ENCODE measurements around the gene WDR33.
"Not testable (repeated sequence)": the region's sequence is repeated elsewhere in the genome, so short reads cannot be mapped to it uniquely, and the experiment has no call there.

WDR33 gene

DNA sequence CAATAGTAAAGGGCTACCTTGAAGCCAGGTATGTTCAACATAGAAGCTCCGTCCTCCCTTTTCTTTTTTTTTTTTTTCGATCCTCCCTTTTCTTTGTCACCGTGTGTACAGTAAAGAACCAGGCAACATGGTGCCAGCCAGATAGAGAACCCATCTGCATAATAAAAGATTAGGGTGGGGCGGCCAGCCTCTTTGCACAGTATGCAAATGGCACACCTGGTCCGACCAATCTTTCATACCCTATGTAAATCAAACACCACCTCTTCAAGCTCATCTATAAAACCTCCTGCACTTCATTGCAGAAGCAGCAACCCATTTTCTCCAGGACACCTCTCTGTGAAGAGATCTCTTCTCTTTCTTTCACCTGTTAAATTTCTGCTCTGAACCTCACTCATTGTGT, 7.3 kb upstream of the WDR33 start:
- no peak for DNase-seq (ENCODE audit: extremely low read depth, insufficient read length)
- Histone ChIP-seq H3K27me3 (replicated peaks; ENCODE audit: control insufficient read depth, insufficient read depth, low read length) (no peaks in the 10 kb centered on the region), H3K36me3 (ENCODE audit: control insufficient read depth, insufficient read depth, low read length) (no peaks in the 10 kb centered on the region), H3K4me3 (replicated peaks; ENCODE audit: low read depth, low read length) (no peak overlapping the region)
- TF ChIP-seq, protein P1, sequence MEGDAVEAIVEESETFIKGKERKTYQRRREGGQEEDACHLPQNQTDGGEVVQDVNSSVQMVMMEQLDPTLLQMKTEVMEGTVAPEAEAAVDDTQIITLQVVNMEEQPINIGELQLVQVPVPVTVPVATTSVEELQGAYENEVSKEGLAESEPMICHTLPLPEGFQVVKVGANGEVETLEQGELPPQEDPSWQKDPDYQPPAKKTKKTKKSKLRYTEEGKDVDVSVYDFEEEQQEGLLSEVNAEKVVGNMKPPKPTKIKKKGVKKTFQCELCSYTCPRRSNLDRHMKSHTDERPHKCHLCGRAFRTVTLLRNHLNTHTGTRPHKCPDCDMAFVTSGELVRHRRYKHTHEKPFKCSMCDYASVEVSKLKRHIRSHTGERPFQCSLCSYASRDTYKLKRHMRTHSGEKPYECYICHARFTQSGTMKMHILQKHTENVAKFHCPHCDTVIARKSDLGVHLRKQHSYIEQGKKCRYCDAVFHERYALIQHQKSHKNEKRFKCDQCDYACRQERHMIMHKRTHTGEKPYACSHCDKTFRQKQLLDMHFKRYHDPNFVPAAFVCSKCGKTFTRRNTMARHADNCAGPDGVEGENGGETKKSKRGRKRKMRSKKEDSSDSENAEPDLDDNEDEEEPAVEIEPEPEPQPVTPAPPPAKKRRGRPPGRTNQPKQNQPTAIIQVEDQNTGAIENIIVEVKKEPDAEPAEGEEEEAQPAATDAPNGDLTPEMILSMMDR (IDR thresholded peaks at IDR 0.05; ENCODE audit: insufficient read depth, low read length, poor library complexity, severe bottlenecking): no peak

DNA sequence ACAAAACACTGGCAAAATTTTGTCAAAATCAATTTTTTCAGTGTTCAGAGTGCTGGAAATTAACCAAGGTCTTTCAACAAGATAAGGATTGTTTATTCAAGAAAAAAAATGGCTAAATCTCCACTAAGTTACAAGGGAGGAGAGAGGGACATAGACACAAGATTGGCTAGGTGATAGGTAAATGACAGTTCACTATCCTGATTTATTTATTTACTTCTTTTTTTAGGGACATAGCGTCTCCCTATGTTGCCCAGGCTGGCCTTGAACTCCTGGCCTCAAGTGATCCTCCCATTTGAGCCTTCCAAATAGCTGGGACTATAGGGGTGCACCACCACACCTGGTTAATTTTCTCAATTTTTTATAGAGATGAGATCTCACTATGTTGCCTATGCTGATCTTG, 3.7 kb upstream of the WDR33 start:
- TF ChIP-seq, protein P1 (IDR thresholded peaks at IDR 0.05; ENCODE audit: insufficient read depth, low read length, poor library complexity, severe bottlenecking): no peak
- no peak for DNase-seq (ENCODE audit: extremely low read depth, insufficient read length)
- Histone ChIP-seq H3K36me3 (ENCODE audit: control insufficient read depth, insufficient read depth, low read length) (no peaks in the 10 kb centered on the region), H3K27me3 (replicated peaks; ENCODE audit: control insufficient read depth, insufficient read depth, low read length) (no peaks in the 10 kb centered on the region), H3K4me3 (replicated peaks; ENCODE audit: low read depth, low read length) (no peak overlapping the region)

DNA sequence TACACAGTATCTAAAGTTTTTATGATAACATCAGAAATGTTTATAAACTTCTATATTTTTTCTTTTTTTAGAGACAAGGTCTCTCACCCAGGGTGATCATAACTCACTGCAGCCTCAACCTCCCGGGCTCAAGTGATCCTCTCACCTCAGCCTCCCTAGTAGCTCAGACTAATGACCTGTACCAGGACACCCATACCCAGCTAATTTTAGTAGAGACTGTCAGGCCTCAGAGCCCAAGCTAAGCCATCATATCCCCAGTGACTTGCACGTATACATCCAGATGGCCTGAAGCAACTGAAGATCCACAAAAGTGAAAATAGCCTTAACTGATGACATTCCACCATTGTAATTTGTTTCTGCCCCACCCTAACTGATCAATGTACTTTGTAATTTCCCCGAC, 1.5 kb upstream of the WDR33 start:
- not testable (repeated sequence) for H3K27me3 ChIP-seq (replicated peaks; ENCODE audit: control insufficient read depth, insufficient read depth, low read length); H3K36me3 ChIP-seq (ENCODE audit: control insufficient read depth, insufficient read depth, low read length); H3K4me3 ChIP-seq (replicated peaks; ENCODE audit: low read depth, low read length); DNase-seq (ENCODE audit: extremely low read depth, insufficient read length)

DNA sequence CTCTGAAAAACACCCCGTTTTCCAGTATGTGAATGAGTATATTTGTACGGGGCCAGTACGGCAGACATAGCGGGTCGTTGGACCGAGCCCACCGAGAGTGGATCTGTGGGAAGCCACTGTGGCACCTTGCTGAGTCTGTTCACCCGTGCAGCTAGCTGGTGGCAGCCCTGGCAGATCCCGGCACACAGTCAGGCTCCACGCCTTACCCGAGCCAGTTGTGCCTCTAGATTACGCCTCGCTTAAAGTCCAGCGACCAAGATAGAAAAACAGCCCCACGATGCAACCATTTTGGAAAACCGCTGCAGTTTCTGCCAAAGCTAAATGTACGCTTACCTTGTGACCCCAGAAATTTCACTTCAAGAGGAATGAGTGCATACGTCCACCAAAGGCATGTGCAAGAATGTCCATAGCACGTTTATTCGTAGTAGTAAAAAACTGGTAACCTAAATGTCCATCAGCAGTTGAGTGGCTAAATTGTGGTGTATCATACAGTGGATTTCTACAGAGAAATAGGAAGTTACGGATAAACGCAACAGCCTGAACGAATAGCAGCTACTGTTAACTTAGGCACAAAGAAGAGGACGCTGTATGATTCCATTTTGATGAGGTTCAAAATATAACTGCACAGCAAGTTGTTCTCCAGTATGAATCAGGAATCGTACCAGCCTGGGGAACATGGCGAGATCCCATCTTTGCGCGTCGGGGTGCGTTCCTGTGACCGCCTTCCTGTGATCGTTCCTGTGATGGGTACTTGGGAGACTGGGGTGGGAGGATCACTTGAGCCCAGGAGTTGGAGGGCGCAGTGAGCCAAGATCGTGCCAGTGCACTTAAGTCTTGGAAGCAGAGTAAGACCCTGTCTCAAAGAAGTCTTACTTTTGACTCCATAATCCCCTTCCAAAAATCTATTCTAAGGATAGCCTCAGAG, 688 bp upstream of the WDR33 start:
- H3K36me3 ChIP-seq (ENCODE audit: control insufficient read depth, insufficient read depth, low read length): no peaks in the 10 kb centered on the region
- TF ChIP-seq, protein P1 (IDR thresholded peaks at IDR 0.05; ENCODE audit: insufficient read depth, low read length, poor library complexity, severe bottlenecking): no peak
- peak; percentile 13 for DNase-seq (ENCODE audit: extremely low read depth, insufficient read length)

GRCh38 chr2:127810156-127810618, 784 bp downstream of the WDR33 start:
- TF ChIP-seq, protein P1 (IDR thresholded peaks at IDR 0.05; ENCODE audit: insufficient read depth, low read length, poor library complexity, severe bottlenecking): no peak
- DNase-seq (ENCODE audit: extremely low read depth, insufficient read length): peak; percentile 13
- peak overlapping the region; percentile 89 for H3K4me3 ChIP-seq (replicated peaks; ENCODE audit: low read depth, low read length)

More for the DNA sequence above, 688 bp upstream of the WDR33 start:
- H3K27me3 ChIP-seq (replicated peaks; ENCODE audit: control insufficient read depth, insufficient read depth, low read length): no peaks in the 10 kb centered on the region
- peak overlapping the region; percentile 89 for H3K4me3 ChIP-seq (replicated peaks; ENCODE audit: low read depth, low read length)

DNA sequence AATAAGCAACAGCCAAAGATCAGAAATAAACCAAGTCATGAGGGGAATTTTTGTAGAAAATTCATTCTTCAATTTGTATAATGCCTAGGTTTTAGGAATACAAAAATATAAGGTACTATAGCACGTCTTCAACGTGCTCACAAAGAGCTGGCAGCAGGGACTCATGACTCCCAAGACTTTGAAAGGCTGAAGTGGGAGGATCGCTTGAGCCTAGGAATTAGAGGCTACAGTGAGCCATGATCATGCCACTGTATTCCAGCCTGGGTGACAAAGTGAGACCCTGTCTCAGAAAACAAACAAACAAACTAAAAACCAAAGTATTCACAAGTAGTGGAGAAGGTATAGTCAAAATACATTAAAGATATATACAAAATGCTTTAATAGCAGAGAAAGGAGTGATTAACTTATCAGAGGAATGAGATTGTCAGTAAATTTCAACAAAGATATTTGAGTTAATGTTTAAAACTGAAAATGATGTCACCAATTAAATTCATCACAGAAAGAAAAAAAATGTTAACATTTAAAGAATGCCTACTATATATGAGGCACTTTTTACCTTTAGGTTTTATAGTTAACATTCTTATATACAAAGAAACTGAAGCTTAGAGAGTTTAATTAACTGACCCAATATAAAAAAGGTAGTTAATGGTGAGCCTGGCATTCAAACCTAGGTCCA, 3.2 kb downstream of the WDR33 start:
- Histone ChIP-seq H3K4me3 (replicated peaks; ENCODE audit: low read depth, low read length) (no peak overlapping the region), H3K36me3 (ENCODE audit: control insufficient read depth, insufficient read depth, low read length) (no peaks in the 10 kb centered on the region), H3K27me3 (replicated peaks; ENCODE audit: control insufficient read depth, insufficient read depth, low read length) (no peaks in the 10 kb centered on the region)
- TF ChIP-seq, protein P1 (IDR thresholded peaks at IDR 0.05; ENCODE audit: insufficient read depth, low read length, poor library complexity, severe bottlenecking): no peak
- DNase-seq (ENCODE audit: extremely low read depth, insufficient read length): no peak

More at GRCh38 chr2:127810156-127810618, 784 bp downstream of the WDR33 start:
- Histone ChIP-seq H3K27me3 (replicated peaks; ENCODE audit: control insufficient read depth, insufficient read depth, low read length) (no peaks in the 10 kb centered on the region), H3K36me3 (ENCODE audit: control insufficient read depth, insufficient read depth, low read length) (no peaks in the 10 kb centered on the region)

GRCh38 chr2:127806860-127807259, 4.1 kb downstream of the WDR33 start:
- not testable (repeated sequence) for H3K36me3 ChIP-seq (ENCODE audit: control insufficient read depth, insufficient read depth, low read length); H3K27me3 ChIP-seq (replicated peaks; ENCODE audit: control insufficient read depth, insufficient read depth, low read length); DNase-seq (ENCODE audit: extremely low read depth, insufficient read length); H3K4me3 ChIP-seq (replicated peaks; ENCODE audit: low read depth, low read length)
